ENCODE data around the gene FUZ. TPM values are rescaled to one million over a fixed set of nuclear protein-coding genes. Genes with fewer than 3 reads are reported as not detected.
A peak's percentile ranks its signal among the peaks of the same experiment; 100 is the strongest.

Gene FUZ
- total RNA-seq, 4 donors from 2014 or later, result 19.0 to 31.7 (median 26.8) TPM

DNA sequence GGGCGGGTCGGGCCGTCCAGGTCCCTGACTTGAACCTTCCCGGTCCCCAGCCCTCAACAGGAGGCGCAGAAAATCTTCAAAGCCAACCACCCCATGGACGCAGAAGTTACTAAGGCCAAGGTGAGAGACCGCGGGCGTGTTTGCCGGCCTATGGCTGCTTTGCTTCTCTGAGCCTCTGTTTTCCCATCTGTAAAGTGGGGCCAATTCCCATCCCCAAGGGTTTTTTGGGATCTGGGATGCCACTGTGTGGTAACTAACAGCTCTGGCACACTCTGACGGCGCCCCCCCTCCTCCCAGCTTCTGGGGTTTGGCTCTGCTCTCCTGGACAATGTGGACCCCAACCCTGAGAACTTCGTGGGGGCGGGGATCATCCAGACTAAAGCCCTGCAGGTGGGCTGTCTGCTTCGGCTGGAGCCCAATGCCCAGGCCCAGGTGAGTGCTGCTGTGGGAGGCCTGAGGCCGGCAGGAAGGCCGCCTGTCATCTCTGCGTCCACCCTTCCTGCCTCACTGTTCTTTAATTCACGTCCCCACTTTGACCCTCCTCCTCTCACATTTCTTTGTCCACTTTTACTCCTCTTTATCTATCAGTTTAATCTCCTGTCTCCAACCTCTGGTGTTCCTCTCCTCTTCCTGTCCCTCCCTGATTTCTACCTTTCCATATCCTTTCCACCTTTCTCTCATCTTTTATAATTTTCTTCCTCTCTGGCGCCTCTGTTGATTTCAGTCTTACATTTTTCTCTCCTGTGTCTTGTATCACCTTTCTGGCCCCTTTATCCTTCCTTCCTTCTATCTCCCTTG, 7.1 kb downstream of the FUZ start:
- Histone ChIP-seq H3K27ac (no peak overlapping the region), H3K9me3 (no peaks in the 10 kb centered on the region), H3K4me3 (no peak overlapping the region), H3K36me3 (peaks cover 0 to 70% (median 12%) of the 10 kb centered on the region in 3 donors), H3K4me1 (peaks cover 0 to 45% (median 13%) of the 10 kb centered on the region in 4 donors), H3K27me3 (no peaks in the 10 kb centered on the region)
- no peak for DNase-seq (ENCODE audit: low spot score in 2 of 2)
- WGBS, 2 donors, result 81 to 83% methylated on average over 20 of the region's 20 CpGs
- TF ChIP-seq, protein P1, sequence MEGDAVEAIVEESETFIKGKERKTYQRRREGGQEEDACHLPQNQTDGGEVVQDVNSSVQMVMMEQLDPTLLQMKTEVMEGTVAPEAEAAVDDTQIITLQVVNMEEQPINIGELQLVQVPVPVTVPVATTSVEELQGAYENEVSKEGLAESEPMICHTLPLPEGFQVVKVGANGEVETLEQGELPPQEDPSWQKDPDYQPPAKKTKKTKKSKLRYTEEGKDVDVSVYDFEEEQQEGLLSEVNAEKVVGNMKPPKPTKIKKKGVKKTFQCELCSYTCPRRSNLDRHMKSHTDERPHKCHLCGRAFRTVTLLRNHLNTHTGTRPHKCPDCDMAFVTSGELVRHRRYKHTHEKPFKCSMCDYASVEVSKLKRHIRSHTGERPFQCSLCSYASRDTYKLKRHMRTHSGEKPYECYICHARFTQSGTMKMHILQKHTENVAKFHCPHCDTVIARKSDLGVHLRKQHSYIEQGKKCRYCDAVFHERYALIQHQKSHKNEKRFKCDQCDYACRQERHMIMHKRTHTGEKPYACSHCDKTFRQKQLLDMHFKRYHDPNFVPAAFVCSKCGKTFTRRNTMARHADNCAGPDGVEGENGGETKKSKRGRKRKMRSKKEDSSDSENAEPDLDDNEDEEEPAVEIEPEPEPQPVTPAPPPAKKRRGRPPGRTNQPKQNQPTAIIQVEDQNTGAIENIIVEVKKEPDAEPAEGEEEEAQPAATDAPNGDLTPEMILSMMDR (IDR thresholded peaks at IDR 0.05), result no peak
- TF ChIP-seq POLR2A (IDR thresholded peaks at IDR 0.05), result no peak
- no peak for TF ChIP-seq EP300 (IDR thresholded peaks at IDR 0.05)

DNA sequence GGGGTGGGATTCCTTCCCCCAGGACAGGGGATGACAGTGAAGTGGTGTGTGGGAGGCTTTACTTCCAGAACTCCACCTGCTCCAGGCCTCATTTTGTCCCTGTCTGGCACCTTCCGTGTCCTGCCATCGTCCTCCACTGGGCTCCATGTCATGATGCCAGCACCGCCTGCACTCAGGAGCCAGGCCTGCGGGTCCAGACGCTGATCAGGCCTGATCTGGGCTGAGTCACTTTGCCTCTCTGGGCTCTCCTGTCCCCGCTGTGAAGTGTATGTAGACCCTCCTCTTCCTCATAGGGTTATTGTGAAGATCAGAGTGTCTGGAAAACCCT, 9.6 kb downstream of the FUZ start:
- H3K9me3 ChIP-seq, result no peaks in the 10 kb centered on the region
- no peaks in the 10 kb centered on the region for H3K27me3 ChIP-seq
- H3K4me1 ChIP-seq, result peaks cover 0 to 33% (median 8%) of the 10 kb centered on the region in 4 donors
- no peak for DNase-seq (ENCODE audit: low spot score in 2 of 2)
- no peak overlapping the region for H3K4me3 ChIP-seq
- peak overlapping the region in 1 of 4 donors; percentile 85 for H3K27ac ChIP-seq
- H3K36me3 ChIP-seq, result peaks cover 0 to 95% (median 24%) of the 10 kb centered on the region in 3 donors
- WGBS, 2 donors, result 86 to 100% methylated on average over 3 to 6 of the region's 6 CpGs
- TF ChIP-seq, protein P1 (IDR thresholded peaks at IDR 0.05), result no peak
- TF ChIP-seq POLR2A (IDR thresholded peaks at IDR 0.05), result no peak
- no peak for TF ChIP-seq EP300 (IDR thresholded peaks at IDR 0.05)

- H3K4me1 ChIP-seq, result peaks cover 0 to 28% (median 6%) of the 10 kb centered on the region in 4 donors
- H3K4me3 ChIP-seq, result peak overlapping the region in 2 of 4 donors; percentile 39 to 53
- 76 to 83% methylated on average over 12 to 23 of the region's 24 CpGs for WGBS, 2 donors
- H3K36me3 ChIP-seq, result peaks cover 0 to 99% (median 24%) of the 10 kb centered on the region in 3 donors
- DNase-seq (ENCODE audit: low spot score in 2 of 2), result no peak
- TF ChIP-seq, protein P1 (IDR thresholded peaks at IDR 0.05), result no peak
- H3K27me3 ChIP-seq, result no peaks in the 10 kb centered on the region
- H3K27ac ChIP-seq, result peak overlapping the region in 2 of 4 donors; percentile 84 to 85
- H3K9me3 ChIP-seq, result no peaks in the 10 kb centered on the region
These were observed 10.1 kb downstream of the FUZ start for GRCh38 chr19:49802836-49803528.

- Histone ChIP-seq H3K27me3 (no peaks in the 10 kb centered on the region), H3K4me3 (peak overlapping the region; percentile 18 to 53 (median 32)), H3K4me1 (peaks cover 0 to 27% (median 6%) of the 10 kb centered on the region in 4 donors), H3K36me3 (peaks cover 0 to 99% (median 24%) of the 10 kb centered on the region in 3 donors), H3K9me3 (no peaks in the 10 kb centered on the region), H3K27ac (peak overlapping the region; percentile 43 to 85 (median 64))
- DNase-seq (ENCODE audit: low spot score in 2 of 2), result peak; percentile 98 to 99
- WGBS, 2 donors, result 27 to 32% methylated on average over 27 to 32 of the region's 38 CpGs
- TF ChIP-seq POLR2A (IDR thresholded peaks at IDR 0.05) (no peak), EP300 (IDR thresholded peaks at IDR 0.05) (peak in 1 of 2 donors; percentile 64)
- TF ChIP-seq, protein P1 (IDR thresholded peaks at IDR 0.05), result peak in 4 of 5 experiments; percentile 17 to 67 (median 50)
These were observed 11.0 kb downstream of the FUZ start for GRCh38 chr19:49801966-49802661.
